Transverse colon (tissue), 4 donors: ENCODE measurements around the gene PGM5. TPM values are rescaled to one million over a fixed set of nuclear protein-coding genes. Genes with fewer than 3 reads are reported as not detected.
A peak's percentile ranks its signal among the peaks of the same experiment; 100 is the strongest.

Experiments used
- DNase-seq: peaks from one replicate; pipeline ENCODE4 v3.0.0-alpha.2; 2019
- H3K27ac ChIP-seq, 4 donors: fragments of 200-600 bp; sonication (generic); 2 replicates each; pipeline ENCODE4 v1.5.1; 2016 to 2018; ENCODE audit warnings: inconsistent platforms in 4 of 4
- H3K27me3 ChIP-seq: fragments of 200-600 bp; sonication (generic); 2 replicates; pipeline ENCODE4 v1.5.1; 2017; ENCODE audit warnings: inconsistent platforms
- H3K36me3 ChIP-seq, 4 donors: fragments of 200-600 bp; sonication (generic); 2 replicates each; pipeline ENCODE4 v1.5.1; 2017 to 2019; ENCODE audit warnings: inconsistent platforms in 4 of 4
- H3K4me1 ChIP-seq, 4 donors: fragments of 200-600 bp; sonication (generic); 2 replicates each; pipeline ENCODE4 v1.5.1; 2017 to 2020; ENCODE audit warnings: inconsistent platforms in 4 of 4
- H3K4me3 ChIP-seq, 4 donors: fragments of 200-600 bp; sonication (generic); 1 replicate in 1 of 4; 2 replicates in 3 of 4; pipeline versions ENCODE4 v1.5.1 to v1.6.1; 2017 to 2019; ENCODE audit warnings: inconsistent platforms in 4 of 4
- H3K9me3 ChIP-seq, 2 donors: fragments of 200-600 bp; sonication (generic); 2 replicates each; pipeline ENCODE4 v1.5.1; 2017 to 2019; ENCODE audit warnings: inconsistent platforms in 2 of 2
- CTCF ChIP-seq, 5 experiments: fragments of 200-600 bp in 3 of 5; fragments of 450-650 bp in 2 of 5; sonication (generic) in 3 of 5; IDR thresholded peaks; 1 replicate in 2 of 5; 2 replicates in 3 of 5; pipeline ENCODE4 v1.5.1; 2016 to 2017; ENCODE audit warnings: antibody characterized with exemption in 5 of 5, inconsistent platforms in 3 of 5, mild to moderate bottlenecking in 2 of 5, moderate library complexity in 1 of 5
- EP300 ChIP-seq: sonication (generic); formaldehyde crosslinking; IDR thresholded peaks from one replicate; pipeline ENCODE4 v1.6.1; 2017; ENCODE audit warnings: antibody characterized with exemption, low read depth
- POLR2A ChIP-seq: fragments of 450-650 bp; IDR thresholded peaks from one replicate; pipeline ENCODE4 v1.6.1; 2016; ENCODE audit warnings: antibody characterized with exemption, mild to moderate bottlenecking, moderate library complexity
- POLR2AphosphoS5 ChIP-seq, 3 donors: sonication (generic); formaldehyde crosslinking; IDR thresholded peaks; one replicate each; pipeline ENCODE4 v1.6.1; 2016; ENCODE audit warnings: antibody characterized with exemption in 3 of 3
- WGBS, 2 donors: methylation state at CpG; one replicate each; pipeline ENCODE4 v1.1.5; 2018; ENCODE audit warnings: low coverage in 1 of 2; 5-methylcytosine and 5-hydroxymethylcytosine counted together
- in situ Hi-C, 4 donors: fragments of 200-750 bp; cut with MboI; loops; one replicate each; pipeline versions ENCODE4 v1.15.0 to v1.15.1; 2017; ENCODE audit warnings: low sequenced_read_pairs in 3 of 4, low pct_ligation_motif_present in 1 of 4, low pct_unique_long_range_greater_than_20kb in 1 of 4
- intact Hi-C: fragments of 100-400 bp; cut with DNase I; formaldehyde crosslinking; loops from one replicate; pipeline ENCODE4 v1.15.1; 2023; ENCODE audit warnings: low total_unique reads
- total RNA-seq, 4 donors: library from RNA; depleted of rRNA; stranded (reverse); fragments of >200 nt; gene quantifications; one replicate each; pipeline ENCODE4 v1.1.0, GENCODE V29; 2016

PGM5 gene
- total RNA-seq, 4 donors from 2014 or later: 78.2 to 94.9 (median 89.4) TPM

- no peak overlapping the region for H3K4me3 ChIP-seq
- H3K36me3 ChIP-seq: no peaks in the 10 kb centered on the region
- in situ Hi-C loops: no loop called here
- TF ChIP-seq EP300: no peak
- no peak for TF ChIP-seq POLR2AphosphoS5 (IDR thresholded peaks at IDR 0.05)
- no peak for TF ChIP-seq CTCF (IDR thresholded peaks at IDR 0.05)
- no peak for TF ChIP-seq POLR2A
- intact Hi-C loops: no loop called here
- no peak for DNase-seq
- peak overlapping the region in 3 of 4 donors; percentile 68 to 75 (median 72) for H3K27ac ChIP-seq
- no peaks in the 10 kb centered on the region for H3K9me3 ChIP-seq
- H3K4me1 ChIP-seq: peaks cover 9 to 19% (median 14%) of the 10 kb centered on the region in 4 donors
- no peaks in the 10 kb centered on the region for H3K27me3 ChIP-seq
- WGBS, 2 donors: 48 to 64% methylated on average over 2 of the region's 2 CpGs
Observed at GRCh38 chr9:68428481-68428880, 72.1 kb downstream of the PGM5 start.

- WGBS, 2 donors: 77 to 90% methylated on average over 2 of the region's 2 CpGs
- intact Hi-C loops (no loop called here), in situ Hi-C loops (no loop called here)
- no peak for TF ChIP-seq POLR2A
- no peak for TF ChIP-seq EP300
- TF ChIP-seq POLR2AphosphoS5 (IDR thresholded peaks at IDR 0.05): no peak
- no peak for TF ChIP-seq CTCF (IDR thresholded peaks at IDR 0.05)
- H3K27me3 ChIP-seq: no peaks in the 10 kb centered on the region
- no peak for DNase-seq
- H3K4me1 ChIP-seq: peaks cover 9 to 19% (median 14%) of the 10 kb centered on the region in 4 donors
- no peaks in the 10 kb centered on the region for H3K36me3 ChIP-seq
- H3K9me3 ChIP-seq: no peaks in the 10 kb centered on the region
- H3K4me3 ChIP-seq: no peak overlapping the region
- peak overlapping the region in 3 of 4 donors; percentile 68 to 75 (median 72) for H3K27ac ChIP-seq
Observed at GRCh38 chr9:68429631-68430030, 73.2 kb downstream of the PGM5 start.

- H3K36me3 ChIP-seq: no peaks in the 10 kb centered on the region
- H3K27ac ChIP-seq: peak overlapping the region in 3 of 4 donors; percentile 54 to 75 (median 72)
- 80% methylated on average over 1 of the region's 1 CpG for WGBS, 2 donors
- TF ChIP-seq POLR2A (no peak), CTCF (IDR thresholded peaks at IDR 0.05) (no peak), POLR2AphosphoS5 (IDR thresholded peaks at IDR 0.05) (peak in 1 of 3 donors; percentile 13), EP300 (no peak)
- H3K27me3 ChIP-seq: no peaks in the 10 kb centered on the region
- no peak for DNase-seq
- no peak overlapping the region for H3K4me3 ChIP-seq
- in situ Hi-C loops (no loop called here), intact Hi-C loops (no loop called here)
- H3K9me3 ChIP-seq: no peaks in the 10 kb centered on the region
- peaks cover 9 to 21% (median 12%) of the 10 kb centered on the region in 4 donors for H3K4me1 ChIP-seq
Observed at GRCh38 chr9:68431307-68431706, 74.9 kb downstream of the PGM5 start.

- Histone ChIP-seq H3K27me3 (no peaks in the 10 kb centered on the region), H3K9me3 (no peaks in the 10 kb centered on the region), H3K4me3 (no peak overlapping the region), H3K4me1 (peaks cover 0 to 20% (median 3%) of the 10 kb centered on the region in 4 donors), H3K27ac (peak overlapping the region in 3 of 4 donors; percentile 54 to 75 (median 72)), H3K36me3 (no peaks in the 10 kb centered on the region)
- 78 to 79% methylated on average over 6 of the region's 6 CpGs for WGBS, 2 donors
- no peak for DNase-seq
- intact Hi-C loops (no loop called here), in situ Hi-C loops (no loop called here)
- TF ChIP-seq CTCF (IDR thresholded peaks at IDR 0.05) (no peak), POLR2AphosphoS5 (IDR thresholded peaks at IDR 0.05) (peak in 1 of 3 donors; percentile 19)
Observed at GRCh38 chr9:68433531-68434110, 77.2 kb downstream of the PGM5 start.
